Smooth muscle cell of trachea (primary cell): Measurements from ENCODE around the gene TEX36. TPM values are rescaled to one million over a fixed set of nuclear protein-coding genes. Genes with fewer than 3 reads are reported as not detected.

Experiments
- total RNA-seq: library from RNA; depleted of rRNA; stranded (reverse); fragments of >200 nt; gene quantifications from 2 replicates; pipeline ENCODE4 v1.2.1, GENCODE V29; 2014

TEX36 gene
- 0.44 TPM in 1 of 2 replicates, not detected in the other for total RNA-seq

GRCh38 chr10:125683063-125683462, at the start of gene TEX36:
TEX36 (minus strand) TSS chr10:125683163; CDS start chr10:125682989, 174 bp downstream.

GRCh38 chr10:125719173-125720001, 36.4 kb upstream of the TEX36 start, which contains the start of gene EDRF1:
EDRF1 (plus strand) TSS chr10:125719709; CDS start chr10:125719808, 99 bp downstream.

Other genes starting within 250 kb of the TEX36 start
- 21.0 and 27.9 TPM in 2 replicates for gene EDRF1, start 36.5 kb upstream of the TEX36 start, total RNA-seq
- 0.17 TPM in 1 of 2 replicates, not detected in the other for gene MMP21, start 92.7 kb upstream of the TEX36 start, total RNA-seq
- gene UROS, start 140.1 kb upstream of the TEX36 start, total RNA-seq, result 65.8 and 80.7 TPM in 2 replicates
- gene BCCIP, start 140.4 kb upstream of the TEX36 start, total RNA-seq, result 28.8 and 55.6 TPM in 2 replicates
- 28.9 and 34.5 TPM in 2 replicates for gene DHX32, start 198.1 kb upstream of the TEX36 start, total RNA-seq
- 1.3 and 3.1 TPM in 2 replicates for gene FANK1, start 213.4 kb upstream of the TEX36 start, total RNA-seq